Spleen (tissue), 7 donors: ENCODE results near the gene RPL10.

Source experiments
- POLR2A ChIP-seq, 3 donors: fragments of 450-650 bp; IDR thresholded peaks; one replicate each; pipeline ENCODE4 v1.5.1; 2017; ENCODE audit warnings: antibody characterized with exemption in 3 of 3, mild to moderate bottlenecking in 1 of 3
- TF ChIP-seq, protein P1 (sequence below), 11 experiments: fragments of 200-600 bp in 7 of 11; fragments of 450-650 bp in 4 of 11; sonication (generic) in 4 of 11; IDR thresholded peaks in 8 of 11; conservative IDR thresholded peaks in 3 of 11; 1 replicate in 7 of 11; 2 replicates in 4 of 11; pipeline versions ENCODE4 v1.4.0 to v1.8.0; 2016 to 2021; ENCODE audit warnings: antibody characterized with exemption in 11 of 11, inconsistent platforms in 4 of 11, mild to moderate bottlenecking in 1 of 11
- donor health status: DM: no; HTN: no; CAD: no; lungs with moderate emphysema.
- donor health status: DM: no; HTN: no; CAD: no.
- donor health status: DM: no; HTN: no; CAD: no.

GRCh38 chrX:154349979-154350378, 48.2 kb upstream of the RPL10 start:
- TF ChIP-seq, protein P1, sequence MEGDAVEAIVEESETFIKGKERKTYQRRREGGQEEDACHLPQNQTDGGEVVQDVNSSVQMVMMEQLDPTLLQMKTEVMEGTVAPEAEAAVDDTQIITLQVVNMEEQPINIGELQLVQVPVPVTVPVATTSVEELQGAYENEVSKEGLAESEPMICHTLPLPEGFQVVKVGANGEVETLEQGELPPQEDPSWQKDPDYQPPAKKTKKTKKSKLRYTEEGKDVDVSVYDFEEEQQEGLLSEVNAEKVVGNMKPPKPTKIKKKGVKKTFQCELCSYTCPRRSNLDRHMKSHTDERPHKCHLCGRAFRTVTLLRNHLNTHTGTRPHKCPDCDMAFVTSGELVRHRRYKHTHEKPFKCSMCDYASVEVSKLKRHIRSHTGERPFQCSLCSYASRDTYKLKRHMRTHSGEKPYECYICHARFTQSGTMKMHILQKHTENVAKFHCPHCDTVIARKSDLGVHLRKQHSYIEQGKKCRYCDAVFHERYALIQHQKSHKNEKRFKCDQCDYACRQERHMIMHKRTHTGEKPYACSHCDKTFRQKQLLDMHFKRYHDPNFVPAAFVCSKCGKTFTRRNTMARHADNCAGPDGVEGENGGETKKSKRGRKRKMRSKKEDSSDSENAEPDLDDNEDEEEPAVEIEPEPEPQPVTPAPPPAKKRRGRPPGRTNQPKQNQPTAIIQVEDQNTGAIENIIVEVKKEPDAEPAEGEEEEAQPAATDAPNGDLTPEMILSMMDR (IDR thresholded peaks at IDR 0.05 in 8 of 11, conservative IDR thresholded peaks at IDR 0.05 in 3 of 11): no peak
- no peak for TF ChIP-seq POLR2A (IDR thresholded peaks at IDR 0.05)
